Stimulated activated CD4-positive, alpha-beta T cell treated with anti-CD3 and anti-CD28 coated beads, Interleukin-4, amount 100 ng/mL, for 1 hour (primary cell): Measurements from ENCODE around the gene CEBPG.

Source experiments
- DNase-seq: peaks from one replicate; pipeline ENCODE4 v3.0.0-alpha.2; 2020

CEBPG gene

GRCh38 chr19:33373453-33374235, at the start of gene CEBPG:
Gene CEBPG (plus strand): TSS chr19:33373709. CDS start chr19:33379240, 5,531 bp downstream.
- peak; percentile 93 for DNase-seq

DNA sequence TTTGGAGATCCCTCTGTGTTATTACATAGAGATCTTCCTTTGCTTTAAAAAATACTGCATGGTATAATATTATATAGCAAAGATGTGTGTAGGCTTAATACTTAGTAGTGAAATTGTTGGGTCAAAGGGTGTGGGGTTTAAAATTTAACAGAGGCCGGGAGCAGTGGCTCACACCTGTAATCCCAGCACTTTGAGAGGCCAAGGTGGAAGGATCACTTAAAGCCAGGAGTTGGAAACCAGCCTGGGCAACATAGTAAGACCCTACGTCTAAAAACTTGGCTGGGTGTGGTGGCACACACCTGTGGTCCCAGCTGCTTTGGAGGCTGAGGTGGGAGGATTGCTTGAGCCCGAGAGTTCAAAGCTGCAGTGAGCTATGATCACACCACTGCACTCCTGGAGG, 48.9 kb upstream of the CEBPG start:
- DNase-seq, result no peak

DNA sequence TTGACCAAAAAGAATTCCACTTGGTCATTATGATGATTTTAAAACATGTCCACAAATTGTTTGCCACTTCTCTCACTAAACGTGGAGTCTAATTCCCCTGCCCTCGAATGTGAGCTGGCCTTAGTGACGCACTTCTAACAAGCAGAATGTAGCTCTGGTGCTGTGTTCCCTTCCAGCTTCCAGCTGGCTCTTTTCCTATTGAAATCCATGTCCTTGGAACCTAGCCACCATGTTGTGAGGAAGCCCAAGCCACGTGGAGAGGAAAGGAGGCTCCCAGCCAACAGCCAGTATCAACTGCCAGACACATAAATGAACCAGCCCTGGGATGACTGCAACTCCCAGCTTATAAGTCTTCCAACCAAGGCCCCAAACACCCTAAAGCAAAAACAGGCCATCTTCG, 47.6 kb upstream of the CEBPG start:
- no peak for DNase-seq

- DNase-seq, result no peak
These were observed 44.4 kb upstream of the CEBPG start for GRCh38 chr19:33329060-33329459.

DNA sequence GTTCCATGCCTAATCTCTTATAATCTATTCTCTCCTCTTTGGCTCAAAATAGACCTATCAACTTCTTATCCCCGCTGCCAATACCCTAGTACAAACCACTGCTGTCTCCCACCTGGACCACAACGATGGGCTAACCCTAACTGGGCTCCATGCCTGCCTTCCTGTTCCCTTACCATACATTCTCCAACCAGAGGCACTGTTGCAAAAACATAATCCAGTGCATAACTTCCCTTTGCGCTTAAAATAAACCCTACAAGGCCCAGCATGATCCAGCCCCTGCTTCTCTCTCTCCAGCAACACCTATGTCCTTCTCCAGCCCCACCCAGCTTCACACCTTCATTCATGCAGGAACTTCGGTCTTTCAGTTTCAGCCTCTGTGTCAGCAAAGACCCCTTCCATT, 43.8 kb upstream of the CEBPG start:
- no peak for DNase-seq

- no peak for DNase-seq
These were observed 41.3 kb upstream of the CEBPG start for GRCh38 chr19:33332248-33332647.

GRCh38 chr19:33333151-33333550, 40.4 kb upstream of the CEBPG start:
- no peak for DNase-seq

DNA sequence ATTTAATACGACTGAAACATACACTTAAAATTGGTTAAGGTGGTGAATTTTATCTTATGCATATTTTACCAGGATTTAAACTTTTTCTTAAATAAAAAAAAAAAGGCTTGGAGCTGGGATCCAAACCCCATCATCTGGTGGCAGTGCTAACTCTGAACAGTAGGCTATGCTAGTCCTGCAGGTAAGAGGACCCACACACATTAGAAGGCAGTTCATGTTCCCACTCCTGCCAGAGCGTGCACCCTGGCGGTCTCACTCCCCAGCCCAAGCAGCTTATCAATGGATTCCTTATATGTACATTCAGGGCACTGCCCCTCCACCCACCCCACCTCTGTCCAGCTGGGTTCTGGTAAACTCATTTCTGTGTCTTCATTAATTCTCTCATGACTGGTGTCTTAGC, 39.9 kb upstream of the CEBPG start:
- no peak for DNase-seq

DNA sequence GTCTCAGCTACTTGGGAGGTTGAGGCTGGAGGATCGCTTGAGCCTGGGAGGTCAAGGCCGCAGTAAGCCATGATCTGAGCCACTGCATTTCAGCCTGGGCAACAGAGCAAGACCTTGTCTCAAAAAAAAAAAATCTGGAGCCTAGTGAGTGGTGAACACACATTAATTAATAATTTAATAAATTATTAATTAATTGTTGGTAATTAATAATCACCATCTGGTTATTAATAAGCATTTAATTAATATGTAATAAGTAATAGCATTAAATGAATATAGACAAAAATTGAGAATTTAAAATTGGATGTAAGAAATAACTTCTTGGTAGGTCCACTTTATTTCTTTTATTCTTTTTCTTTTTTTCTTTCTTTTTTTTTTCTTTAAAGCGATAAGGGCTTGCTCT, 39.2 kb upstream of the CEBPG start:
- DNase-seq, result no peak

- no peak for DNase-seq
These were observed 38.1 kb upstream of the CEBPG start for GRCh38 chr19:33335446-33335845.

DNA sequence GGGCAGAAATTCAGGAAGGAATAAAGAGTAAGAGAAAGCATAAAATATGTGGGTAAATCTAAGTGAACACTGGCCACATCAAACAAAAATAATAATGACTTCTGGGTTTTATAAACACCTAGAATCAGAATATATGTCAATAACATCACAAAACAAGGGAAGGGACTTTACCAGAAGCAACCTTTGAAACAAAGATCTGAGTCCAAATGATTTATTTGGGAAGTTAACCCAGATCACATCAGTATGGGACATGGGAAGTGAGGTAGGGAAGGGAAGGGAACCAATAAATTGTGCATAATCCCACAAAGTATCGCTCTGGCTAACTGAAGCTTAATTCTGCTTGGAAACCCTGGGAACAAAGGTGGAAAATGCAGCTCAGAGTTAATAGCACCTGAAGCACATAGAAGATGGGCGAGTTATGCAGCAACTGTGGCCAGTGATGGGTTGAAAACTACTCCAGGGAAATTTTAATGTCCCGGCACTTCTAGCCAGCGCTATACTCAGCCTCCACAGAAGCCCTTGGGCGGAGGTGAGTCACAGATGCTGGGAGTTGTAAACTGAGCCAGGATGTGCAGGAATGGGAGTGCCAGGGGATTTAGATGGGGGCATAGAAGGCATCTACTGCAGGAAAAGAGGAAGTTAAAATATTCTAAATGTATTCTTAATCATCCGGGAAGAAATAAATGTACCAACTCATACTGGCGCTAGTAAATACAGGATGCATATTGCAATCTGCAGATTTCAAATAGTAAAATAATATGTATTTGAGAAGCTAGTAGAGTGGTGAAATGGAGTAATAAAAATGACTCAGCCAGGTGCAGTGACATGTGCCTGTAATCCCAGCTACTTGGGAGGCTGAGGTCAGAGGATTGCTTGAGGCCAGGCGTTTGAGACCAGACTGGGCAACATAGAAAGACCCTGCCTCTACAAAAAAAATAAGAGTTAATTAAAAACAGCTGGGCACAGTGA, 34.2 kb upstream of the CEBPG start:
- no peak for DNase-seq

GRCh38 chr19:33340991-33341390, 32.5 kb upstream of the CEBPG start:
- no peak for DNase-seq

- DNase-seq, result no peak
These were observed 30.2 kb upstream of the CEBPG start for GRCh38 chr19:33343301-33343700.

- DNase-seq, result no peak
These were observed 29.5 kb upstream of the CEBPG start for GRCh38 chr19:33343859-33344572.

- no peak for DNase-seq
These were observed 29.0 kb upstream of the CEBPG start for GRCh38 chr19:33344573-33344925.

GRCh38 chr19:33345163-33345562, 28.3 kb upstream of the CEBPG start:
- no peak for DNase-seq

DNA sequence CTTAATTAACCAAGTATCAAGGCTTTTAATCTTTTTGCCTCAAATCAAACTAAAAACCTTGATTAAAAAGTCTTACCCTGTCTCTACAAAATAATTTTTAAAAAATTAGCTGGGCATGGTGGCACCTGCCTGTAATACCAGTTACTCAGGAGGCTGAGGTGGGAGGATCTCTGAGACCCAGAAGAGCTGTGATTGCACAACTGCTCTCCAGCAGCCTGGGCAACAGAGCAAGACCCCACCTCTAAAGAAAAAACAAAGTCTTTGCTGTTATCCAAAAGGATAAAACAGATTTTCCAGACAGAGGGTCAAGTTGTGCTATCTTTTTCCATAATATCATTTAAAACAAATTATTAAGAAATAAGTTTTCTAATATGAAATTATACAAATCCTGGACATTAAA, 26.8 kb upstream of the CEBPG start:
- DNase-seq, result no peak

- no peak for DNase-seq
These were observed 26.2 kb upstream of the CEBPG start for GRCh38 chr19:33347300-33347699.

GRCh38 chr19:33348301-33349010, 25.1 kb upstream of the CEBPG start:
- DNase-seq, result no peak

GRCh38 chr19:33349319-33350289, 23.9 kb upstream of the CEBPG start:
- DNase-seq, result no peak

GRCh38 chr19:33350538-33351309, 22.8 kb upstream of the CEBPG start:
- no peak for DNase-seq
